ENCODE data around the gene S100B. TPM values are rescaled to one million over a fixed set of nuclear protein-coding genes. Genes with fewer than 3 reads are reported as not detected.
"Not testable (repeated sequence)": the region's sequence is repeated elsewhere in the genome, so short reads cannot be mapped to it uniquely, and the experiment has no call there.

The S100B gene
- total RNA-seq, 1 experiment from 2014 or later: 359 TPM

DNA sequence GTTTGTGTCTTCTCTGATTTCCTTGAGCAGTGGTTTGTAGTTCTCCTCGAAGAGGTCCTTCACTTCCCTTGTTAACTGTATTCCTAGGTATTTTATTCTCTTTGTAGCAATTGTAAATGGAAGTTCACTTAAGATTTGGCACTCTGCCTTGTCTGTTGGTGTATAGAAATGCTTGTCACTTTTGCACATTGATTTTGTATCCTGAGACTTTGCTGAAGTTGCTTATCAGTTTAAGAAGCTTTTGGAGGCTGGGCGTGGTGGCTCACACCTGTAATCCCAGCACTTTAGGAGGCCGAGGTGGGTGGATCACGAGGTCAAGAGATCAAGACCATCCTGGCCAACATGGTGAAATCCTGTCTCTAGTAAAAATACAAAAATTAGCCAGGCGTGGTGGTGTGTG, 27.1 kb downstream of the S100B start:
- in situ Hi-C loops (cut with HindIII; ENCODE audit: low pct_unique_long_range_greater_than_20kb, low sequenced_read_pairs); DNase-seq (ENCODE audit: low read depth, low spot score): not testable (repeated sequence)

DNA sequence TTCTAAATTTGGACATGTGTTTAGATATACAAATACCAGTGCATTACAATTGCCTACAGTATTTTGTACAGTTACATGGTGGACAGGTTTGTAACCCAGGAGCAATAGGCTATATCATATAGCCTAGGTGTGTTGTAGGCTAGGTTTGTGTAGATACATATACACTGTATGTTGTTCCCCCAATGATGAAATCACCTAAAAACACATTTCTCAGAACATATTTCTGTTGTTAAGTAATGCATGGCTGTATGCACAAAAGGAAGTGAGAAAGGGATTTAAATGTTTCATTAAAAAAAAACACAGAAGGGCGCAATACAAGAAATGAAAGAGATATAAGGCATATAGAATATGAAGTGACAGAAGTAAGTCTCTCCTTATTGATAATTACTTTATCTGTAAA, 32.0 kb downstream of the S100B start:
- in situ Hi-C loops (cut with HindIII; ENCODE audit: low pct_unique_long_range_greater_than_20kb, low sequenced_read_pairs): no loop called here
- DNase-seq (ENCODE audit: low read depth, low spot score): no peak

DNA sequence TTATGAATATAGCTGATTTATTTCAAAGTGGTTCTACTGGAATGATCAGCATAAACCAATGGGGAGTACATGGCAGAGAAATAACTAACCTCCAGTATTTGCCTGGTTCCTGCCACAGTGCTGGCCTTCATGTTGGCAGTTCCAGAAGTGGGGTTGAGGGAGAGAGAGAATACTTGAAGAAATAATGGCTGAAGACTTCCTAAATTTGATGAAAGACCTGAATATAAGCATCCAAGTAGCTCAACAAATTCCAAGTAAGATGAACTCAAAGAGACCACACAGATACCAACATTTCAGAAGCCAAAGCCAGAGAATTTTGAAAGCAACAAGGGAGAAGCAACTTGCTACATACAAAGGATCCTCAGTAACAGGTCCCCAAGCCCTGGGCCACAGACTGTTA, 34.3 kb downstream of the S100B start:
- in situ Hi-C loops (cut with HindIII; ENCODE audit: low pct_unique_long_range_greater_than_20kb, low sequenced_read_pairs): no loop called here

DNA sequence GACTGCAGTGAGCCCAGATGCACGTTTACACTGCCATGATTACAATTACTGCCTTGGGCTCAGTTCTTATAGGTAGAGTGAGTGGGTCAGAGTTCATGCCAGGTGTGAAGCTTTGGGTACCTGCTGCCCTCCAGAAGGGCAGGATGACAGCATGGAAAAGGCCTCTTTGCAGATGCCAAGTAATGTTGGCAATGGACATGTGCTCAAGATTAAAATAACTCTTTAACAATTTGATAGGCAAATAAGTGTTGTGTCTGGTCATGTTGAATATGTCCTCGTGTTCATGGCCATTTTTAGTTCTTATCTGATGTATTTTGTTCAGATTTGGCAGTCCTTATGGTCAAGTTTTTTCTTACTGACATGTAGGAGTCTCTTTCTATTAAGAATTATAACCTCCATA, 34.8 kb downstream of the S100B start:
- DNase-seq (ENCODE audit: low read depth, low spot score): no peak
- in situ Hi-C loops (cut with HindIII; ENCODE audit: low pct_unique_long_range_greater_than_20kb, low sequenced_read_pairs): no loop called here

More for the DNA sequence above, 34.3 kb downstream of the S100B start:
- DNase-seq (ENCODE audit: low read depth, low spot score): no peak

DNA sequence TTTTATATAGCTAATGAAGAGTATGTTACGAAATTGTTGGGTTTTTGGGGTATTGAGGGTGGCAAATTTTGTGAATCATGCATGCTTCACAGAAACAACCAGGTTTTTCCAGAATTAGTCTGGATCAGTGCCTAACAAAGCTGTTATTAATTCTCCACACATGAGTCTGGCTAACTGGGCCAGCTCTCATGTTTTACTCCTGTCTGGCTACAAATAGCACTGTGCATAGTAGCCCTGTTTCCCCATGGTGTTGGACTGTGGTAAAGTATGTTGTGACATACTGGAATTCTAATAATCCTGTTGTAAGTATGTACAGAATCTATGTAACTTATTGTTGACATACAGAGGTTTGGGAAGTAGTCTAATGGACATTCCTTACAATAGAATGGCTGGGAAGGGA, 35.8 kb downstream of the S100B start:
- DNase-seq (ENCODE audit: low read depth, low spot score): no peak
- in situ Hi-C loops (cut with HindIII; ENCODE audit: low pct_unique_long_range_greater_than_20kb, low sequenced_read_pairs): no loop called here

DNA sequence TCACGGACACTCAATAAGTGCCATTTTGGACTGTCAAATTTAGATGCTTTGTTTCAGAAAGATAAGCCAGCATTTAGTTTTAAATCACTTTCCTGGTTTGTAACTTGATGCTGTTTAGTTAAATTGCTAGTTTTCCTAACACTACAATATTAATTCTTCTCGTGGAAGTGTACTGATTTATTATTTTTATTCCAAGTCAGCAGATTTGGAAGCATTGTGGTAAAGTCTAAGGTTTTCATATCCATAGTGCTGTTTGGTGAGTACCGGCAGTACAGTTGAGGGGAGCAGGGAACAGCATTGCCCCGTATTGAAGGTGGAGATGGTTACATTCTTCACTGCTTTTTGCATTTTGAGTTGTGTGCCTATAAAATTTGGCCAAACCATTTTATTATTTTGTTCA, 36.3 kb downstream of the S100B start:
- in situ Hi-C loops (cut with HindIII; ENCODE audit: low pct_unique_long_range_greater_than_20kb, low sequenced_read_pairs): no loop called here
- no peak for DNase-seq (ENCODE audit: low read depth, low spot score)

DNA sequence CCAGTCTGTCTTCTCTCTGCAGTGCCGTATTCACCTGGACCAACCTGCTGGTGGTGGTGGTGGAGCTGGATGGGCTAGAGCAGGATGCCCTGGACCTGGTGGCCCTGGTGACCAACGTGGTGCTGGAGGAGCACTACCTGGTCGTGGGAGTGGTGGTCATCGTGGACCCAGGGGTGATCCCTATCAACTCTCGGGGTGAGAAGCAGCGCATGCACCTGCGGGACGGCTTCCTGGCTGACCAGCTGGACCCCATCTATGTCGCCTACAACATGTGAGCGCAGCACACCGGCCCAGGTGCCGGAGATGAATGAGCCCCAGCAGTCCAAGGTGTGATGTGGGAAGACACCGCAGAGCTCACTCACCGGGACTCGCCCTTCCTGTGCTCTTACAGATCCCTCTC, 37.5 kb downstream of the S100B start:
- in situ Hi-C loops (cut with HindIII; ENCODE audit: low pct_unique_long_range_greater_than_20kb, low sequenced_read_pairs): no loop called here

DNA sequence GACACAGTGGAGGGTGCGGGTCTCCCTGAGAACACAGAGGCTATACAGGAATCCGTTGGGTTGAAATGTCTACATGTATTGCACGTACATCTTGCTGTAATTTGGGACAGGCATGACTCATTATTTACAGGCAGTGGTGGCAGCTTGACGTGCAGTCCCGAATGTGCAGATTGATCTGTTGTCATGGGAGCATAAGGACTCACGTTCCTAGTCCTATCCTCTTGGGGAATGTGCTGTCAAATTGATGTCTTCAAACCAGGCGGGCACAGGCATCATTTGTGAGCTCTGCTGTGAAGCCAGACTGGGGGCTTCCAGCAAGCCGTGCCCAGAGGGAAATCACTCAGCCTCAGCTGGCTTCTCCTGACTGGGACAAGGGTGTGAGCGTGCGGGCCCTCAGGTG, 40.5 kb downstream of the S100B start:
- in situ Hi-C loops (cut with HindIII; ENCODE audit: low pct_unique_long_range_greater_than_20kb, low sequenced_read_pairs): no loop called here

More for the DNA sequence above, 37.5 kb downstream of the S100B start:
- no peak for DNase-seq (ENCODE audit: low read depth, low spot score)

DNA sequence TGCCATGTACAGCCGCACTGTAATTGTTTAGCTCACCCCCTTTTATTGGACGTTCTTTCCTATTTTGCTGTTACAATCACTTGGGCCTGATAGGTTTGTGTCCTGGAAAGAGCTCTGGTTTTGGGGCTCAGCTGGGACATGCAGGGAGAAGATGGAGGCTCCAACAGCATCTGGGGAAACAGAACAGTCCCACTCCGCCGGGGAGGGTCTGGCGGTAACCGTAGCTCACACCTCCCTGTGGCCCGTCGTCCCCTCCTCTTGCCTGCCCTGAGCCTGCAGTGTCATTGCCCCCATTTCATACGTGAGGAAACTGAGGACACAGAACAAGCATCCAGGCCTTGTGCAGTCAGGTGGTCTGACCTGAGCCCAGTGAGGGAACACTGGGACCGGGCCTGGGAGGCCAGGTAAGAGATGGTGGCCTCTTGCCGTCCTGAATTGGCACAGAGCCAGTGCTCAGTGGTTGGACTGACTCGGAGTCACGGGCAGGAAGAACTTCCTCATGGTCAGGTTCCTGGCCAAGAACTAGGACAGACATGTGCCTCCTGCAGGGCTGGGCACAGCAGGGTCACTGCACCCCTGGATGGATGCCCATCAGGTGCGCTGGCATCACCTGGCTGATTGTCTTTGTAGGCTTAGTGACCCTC, 41.8 kb downstream of the S100B start:
- in situ Hi-C loops (cut with HindIII; ENCODE audit: low pct_unique_long_range_greater_than_20kb, low sequenced_read_pairs): no loop called here
- no peak for DNase-seq (ENCODE audit: low read depth, low spot score)

More for the DNA sequence above, 40.5 kb downstream of the S100B start:
- no peak for DNase-seq (ENCODE audit: low read depth, low spot score)

DNA sequence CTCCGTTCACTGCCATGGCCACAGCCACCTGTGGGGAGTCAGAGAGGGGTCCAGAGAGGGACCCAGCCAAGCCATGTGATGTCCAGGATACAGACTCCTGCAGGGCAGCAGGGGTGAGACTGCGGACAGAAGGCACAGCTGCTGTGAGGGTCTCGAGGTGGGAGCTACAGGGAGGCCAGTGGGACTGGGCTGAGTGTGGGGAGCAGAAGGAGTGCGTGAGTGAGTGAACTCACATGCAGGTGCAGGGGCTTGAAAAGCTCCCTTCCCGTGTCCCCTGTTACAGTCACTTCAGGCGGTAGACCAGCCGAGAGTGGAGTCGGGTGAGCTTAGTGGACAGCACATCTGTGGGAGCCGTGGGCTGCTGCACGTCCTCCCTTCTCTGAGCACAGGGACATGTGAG, 42.4 kb downstream of the S100B start:
- in situ Hi-C loops (cut with HindIII; ENCODE audit: low pct_unique_long_range_greater_than_20kb, low sequenced_read_pairs): no loop called here
- DNase-seq (ENCODE audit: low read depth, low spot score): no peak

DNA sequence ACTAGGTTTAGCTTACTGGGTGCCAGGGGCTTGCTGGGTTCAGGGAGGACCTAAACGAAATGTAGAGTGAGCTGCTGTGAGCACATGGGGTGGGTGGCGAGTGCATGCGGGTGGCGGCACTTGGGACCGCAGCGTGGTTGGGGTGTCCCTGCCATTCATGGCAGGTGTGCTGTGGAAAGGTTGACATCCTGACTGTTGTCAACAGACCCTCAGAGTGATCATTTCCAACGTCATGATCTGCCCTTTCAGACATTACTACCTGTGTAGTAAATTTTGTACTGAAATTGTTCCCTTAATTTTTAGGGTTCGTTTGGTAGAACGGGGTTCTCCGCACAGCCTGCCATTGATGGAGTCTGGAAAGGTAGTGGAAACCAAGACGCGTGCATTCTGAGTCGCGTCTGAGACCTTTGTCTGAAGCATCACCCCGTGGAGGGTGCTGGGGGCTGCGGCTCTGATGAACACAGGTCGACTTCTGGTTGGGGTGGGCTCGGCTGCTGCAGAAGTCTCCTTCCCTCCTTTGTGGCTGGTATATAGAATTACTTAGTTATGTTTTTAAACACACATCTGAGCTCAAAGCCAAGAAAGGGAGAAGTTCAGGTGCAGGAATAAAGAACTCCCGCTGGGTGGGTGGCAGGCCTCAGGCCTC, 43.3 kb downstream of the S100B start:
- in situ Hi-C loops (cut with HindIII; ENCODE audit: low pct_unique_long_range_greater_than_20kb, low sequenced_read_pairs): no loop called here
- DNase-seq (ENCODE audit: low read depth, low spot score): no peak

DNA sequence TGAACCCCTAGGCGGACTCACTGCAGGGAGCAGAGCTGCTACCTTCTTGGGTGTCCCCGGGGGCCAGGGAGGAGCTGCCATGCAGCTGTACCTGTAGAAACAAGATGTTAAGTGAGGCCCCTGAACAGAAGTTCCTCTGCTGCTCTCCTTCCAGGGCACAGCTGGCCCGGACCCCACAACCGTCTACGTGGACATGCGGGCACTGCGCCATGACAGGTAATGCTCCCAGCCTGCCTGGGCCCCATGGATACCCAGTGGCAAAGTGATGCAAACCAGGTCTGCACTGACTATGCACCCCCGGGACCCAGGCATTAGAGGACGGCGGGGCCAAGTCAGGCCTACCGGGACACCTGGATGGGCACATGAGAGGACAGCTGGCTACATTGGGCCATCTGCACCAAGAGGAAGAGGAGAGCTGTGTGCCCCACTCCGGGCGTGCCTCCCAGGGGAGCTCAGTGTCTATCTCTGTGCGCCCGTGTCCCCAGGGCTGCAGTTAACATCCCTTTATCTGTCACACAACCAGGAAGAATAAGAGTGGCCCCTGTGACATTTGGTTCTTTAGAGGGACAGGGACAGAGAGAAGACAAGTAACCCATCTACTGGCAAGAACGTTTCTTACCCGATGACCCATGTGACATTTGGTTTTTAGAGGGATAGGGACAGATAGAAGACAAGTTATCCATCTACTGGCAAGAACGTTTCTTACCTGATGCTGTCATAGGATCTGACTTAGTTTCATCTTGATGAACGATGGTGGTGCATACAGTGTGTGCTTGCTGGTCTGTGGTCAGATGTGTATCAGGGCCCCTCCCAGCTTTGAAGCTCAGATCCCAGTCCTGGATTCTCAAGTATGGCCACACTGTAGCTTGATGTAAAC, 44.1 kb downstream of the S100B start:
- DNase-seq (ENCODE audit: low read depth, low spot score): no peak
- in situ Hi-C loops (cut with HindIII; ENCODE audit: low pct_unique_long_range_greater_than_20kb, low sequenced_read_pairs): no loop called here

DNA sequence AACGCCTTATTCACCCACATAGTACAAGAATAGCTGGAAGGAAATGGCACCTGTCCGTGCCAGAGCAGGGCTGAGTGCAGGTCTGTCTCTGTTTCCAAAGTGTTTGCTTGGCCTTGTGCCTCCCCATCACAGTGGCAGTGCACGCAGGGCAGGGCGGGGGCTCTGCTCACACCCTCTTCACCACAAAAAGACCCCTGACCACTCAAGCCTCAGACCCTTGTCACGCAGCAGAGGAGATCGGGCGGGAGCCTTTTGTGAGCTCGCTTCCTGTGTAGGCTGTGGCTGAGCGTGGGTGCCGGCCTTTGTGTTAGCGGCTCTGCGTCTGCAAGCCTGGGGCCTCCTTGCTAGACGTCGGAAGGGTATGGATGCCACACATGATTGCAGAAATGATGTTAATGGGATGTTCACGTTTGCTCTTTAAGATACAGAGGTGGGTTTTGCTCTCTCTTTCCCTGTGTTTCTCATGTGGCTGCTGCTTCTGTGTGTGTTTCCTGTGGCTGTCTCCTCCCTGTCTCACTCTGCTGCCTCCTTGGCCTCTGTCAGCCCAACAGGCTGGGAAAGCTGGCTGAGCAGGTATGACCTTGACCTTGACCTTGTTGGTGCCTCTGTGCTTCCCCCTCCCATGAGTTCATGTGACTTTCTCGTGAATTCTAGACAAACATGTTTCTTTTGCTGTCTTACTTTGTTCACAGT, 45.4 kb downstream of the S100B start:
- in situ Hi-C loops (cut with HindIII; ENCODE audit: low pct_unique_long_range_greater_than_20kb, low sequenced_read_pairs): no loop called here
- DNase-seq (ENCODE audit: low read depth, low spot score): peak; percentile 2

DNA sequence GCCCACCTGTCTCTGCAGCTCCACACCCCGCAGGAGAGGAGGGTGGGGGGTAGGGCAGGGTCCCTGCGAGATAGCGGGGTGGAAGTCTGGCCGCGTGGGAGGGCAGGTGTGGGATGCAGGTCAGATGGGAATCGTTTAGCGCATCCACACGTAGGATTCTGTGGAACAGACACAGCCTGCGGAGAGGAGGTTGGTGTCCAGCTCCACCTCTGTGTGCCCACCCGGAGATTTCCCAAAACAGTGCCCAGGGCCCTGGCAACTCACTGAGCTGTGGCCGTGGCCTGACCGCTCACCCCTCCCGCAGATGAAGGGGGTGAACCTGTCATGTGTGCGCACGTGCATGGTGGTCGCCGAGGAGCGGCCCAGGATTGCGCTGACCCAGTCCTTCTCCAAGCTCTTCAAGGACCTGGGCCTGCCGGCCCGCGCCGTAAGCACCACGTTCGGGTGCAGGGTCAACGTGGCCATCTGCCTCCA, 46.9 kb downstream of the S100B start:
- DNase-seq (ENCODE audit: low read depth, low spot score): no peak
- in situ Hi-C loops (cut with HindIII; ENCODE audit: low pct_unique_long_range_greater_than_20kb, low sequenced_read_pairs): no loop called here

DNA sequence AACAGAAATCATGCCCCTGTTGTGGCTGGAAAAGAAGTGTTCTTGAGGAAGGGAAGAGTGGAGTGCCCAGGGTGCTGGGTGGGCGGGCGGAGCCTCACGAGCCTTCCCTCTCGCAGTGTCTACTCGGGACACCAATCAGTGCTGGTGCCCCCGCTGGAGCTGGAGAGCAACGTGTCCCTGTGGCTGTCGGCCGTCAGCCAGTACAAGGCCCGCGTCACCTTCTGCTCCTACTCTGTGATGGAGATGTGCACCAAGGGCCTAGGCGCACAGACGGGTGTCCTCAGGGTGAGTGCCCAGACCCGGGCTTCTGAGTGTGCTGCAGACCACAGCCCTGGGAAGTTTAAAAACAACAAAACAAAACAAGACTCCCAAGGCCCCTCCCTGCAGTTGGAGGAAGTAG, 47.4 kb downstream of the S100B start:
- DNase-seq (ENCODE audit: low read depth, low spot score): no peak
- in situ Hi-C loops (cut with HindIII; ENCODE audit: low pct_unique_long_range_greater_than_20kb, low sequenced_read_pairs): no loop called here

DNA sequence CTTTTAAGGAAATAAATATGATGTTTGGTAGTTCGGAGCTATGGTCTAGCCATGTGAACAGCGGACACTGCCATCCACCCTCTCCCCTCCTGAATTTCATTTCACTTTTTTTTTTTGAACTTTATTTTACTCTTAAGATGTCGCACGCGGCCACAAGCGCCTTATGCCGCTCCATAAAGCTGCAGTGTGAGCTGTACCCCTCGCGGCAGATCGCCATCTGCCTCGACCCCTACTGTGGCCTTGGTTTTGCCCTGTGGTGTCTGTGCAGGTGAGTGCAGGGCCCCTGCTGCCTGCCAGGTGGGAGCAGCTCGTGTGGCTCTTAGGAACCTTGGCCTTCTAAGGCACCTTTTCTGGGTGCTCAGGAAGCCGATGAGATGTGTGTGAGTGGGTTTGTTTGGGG, 48.1 kb downstream of the S100B start:
- in situ Hi-C loops (cut with HindIII; ENCODE audit: low pct_unique_long_range_greater_than_20kb, low sequenced_read_pairs): no loop called here
- DNase-seq (ENCODE audit: low read depth, low spot score): no peak

DNA sequence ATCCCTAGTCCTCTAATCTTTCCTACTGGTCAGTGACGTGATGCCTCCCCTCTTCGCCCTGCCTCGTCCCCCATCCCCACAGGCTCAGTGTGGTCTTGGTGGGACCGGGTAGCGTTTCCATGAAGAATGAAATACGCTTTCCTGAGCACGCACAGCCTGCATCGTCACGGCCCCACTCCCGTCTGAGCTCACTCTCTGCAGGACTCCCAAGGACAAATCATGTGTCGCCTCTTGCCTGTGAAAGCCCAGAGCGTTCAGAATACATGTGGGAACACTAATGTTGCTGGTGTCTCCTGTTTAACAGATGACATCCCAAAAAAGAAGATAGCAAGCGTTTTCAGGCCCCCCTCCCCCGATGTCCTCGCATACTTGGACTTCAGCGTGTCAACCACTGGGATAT, 49.2 kb downstream of the S100B start:
- in situ Hi-C loops (cut with HindIII; ENCODE audit: low pct_unique_long_range_greater_than_20kb, low sequenced_read_pairs): no loop called here
- no peak for DNase-seq (ENCODE audit: low read depth, low spot score)

DNA sequence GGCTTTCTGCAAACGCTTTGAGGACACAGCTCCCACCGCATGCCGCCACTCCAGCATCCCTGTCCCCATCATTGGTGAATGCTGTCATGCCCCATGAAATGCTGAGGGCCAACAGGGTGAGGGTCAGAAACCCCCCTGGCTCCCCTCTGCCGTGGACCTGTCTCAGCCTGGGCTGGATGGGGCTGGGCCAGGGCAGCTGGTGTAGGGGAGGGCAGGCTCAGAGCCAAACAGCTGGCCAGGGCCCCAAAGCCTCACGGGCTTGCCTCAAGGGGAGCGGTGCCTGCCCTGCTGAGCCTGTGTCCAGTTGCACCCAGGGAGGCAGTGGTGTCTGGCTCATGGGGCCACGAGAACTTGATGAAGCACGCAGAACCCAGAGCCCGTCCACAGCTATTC, 49.7 kb downstream of the S100B start:
- no peak for DNase-seq (ENCODE audit: low read depth, low spot score)
- in situ Hi-C loops (cut with HindIII; ENCODE audit: low pct_unique_long_range_greater_than_20kb, low sequenced_read_pairs): no loop called here

All from SK-MEL-5 (cell line).